GM18870 (cell line): ENCODE results near the gene MRTFA.

Experiments used
- ATAC-seq: cut with Tn5 transposase; IDR thresholded peaks from one replicate; pipeline ENCODE4 v1.9.1; 2021; ENCODE audit warnings: moderate library complexity; ENCODE audit not compliant: unreplicated experiment

Gene MRTFA

DNA sequence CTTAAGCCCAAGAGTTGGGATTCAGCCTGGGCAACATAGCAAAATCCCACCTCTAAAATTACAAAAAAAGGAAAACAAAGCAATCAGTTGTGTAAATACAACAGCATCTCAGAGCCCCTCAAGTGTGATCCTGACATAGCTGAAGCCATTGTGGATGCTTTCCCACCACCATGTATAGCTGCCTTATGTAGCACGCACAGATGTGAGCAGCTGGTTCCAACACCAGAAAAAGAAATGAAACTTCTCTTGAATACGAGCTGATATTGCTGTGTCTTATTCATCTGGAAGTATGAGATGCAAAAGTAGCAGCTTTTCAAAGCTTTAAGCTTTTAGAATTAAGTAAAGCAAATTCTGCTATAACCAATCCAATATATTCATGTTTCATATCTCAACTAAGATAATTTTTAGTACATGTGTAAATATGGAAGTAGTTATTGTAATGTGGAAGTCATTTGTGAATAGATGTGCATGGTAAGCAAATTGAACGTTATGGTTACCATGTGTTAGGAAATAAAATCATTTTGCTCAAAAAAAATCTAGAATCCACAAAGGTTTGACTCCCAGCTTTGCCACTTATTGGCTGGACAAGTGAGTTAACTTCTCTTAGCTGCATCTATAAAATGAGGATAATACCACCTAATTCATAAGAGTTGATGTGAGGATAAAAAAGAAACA lies 203.0 kb downstream of the MRTFA start:
- no peak for ATAC-seq

GRCh38 chr22:40432625-40433024 lies 203.9 kb downstream of the MRTFA start:
- ATAC-seq: no peak

DNA sequence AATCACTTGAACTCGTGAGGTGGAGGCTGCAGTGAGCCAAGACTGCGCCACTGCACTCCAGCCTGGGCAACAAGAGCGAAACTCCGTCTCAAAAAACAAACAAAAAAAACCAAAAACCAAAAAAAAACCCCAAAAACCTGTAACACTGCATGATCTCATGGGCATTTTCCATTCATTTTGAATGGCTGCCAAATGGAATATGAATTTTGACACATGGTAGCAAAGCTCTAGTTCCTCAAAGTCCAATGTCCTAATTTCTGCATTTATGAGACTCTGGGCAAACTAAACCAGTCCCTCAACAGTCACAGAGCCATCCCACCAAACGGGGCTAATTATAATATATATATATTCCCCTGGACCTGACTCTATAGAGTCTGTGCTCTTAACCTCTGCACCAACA lies 204.4 kb downstream of the MRTFA start:
- ATAC-seq: no peak

DNA sequence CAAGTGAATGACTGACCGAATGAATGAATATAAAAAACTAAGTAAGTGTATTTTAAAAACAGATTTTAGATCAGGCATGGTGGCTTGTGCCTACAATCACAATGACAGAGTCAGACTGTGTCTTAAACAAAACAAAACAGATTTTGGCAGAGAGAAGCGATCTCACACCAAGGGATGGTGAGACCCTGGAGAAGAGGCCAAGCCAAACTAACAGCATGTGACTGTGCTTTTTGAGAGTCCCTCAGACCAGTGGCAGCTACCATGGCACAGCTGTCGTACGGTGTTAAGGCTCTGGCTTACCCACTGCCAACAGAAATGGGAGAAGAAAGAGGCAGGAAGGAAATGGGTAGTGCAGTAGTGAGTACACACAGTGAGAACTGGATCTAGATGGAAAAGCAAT lies 205.5 kb downstream of the MRTFA start:
- ATAC-seq: no peak

GRCh38 chr22:40429481-40429880 lies 207.0 kb downstream of the MRTFA start:
- no peak for ATAC-seq

DNA sequence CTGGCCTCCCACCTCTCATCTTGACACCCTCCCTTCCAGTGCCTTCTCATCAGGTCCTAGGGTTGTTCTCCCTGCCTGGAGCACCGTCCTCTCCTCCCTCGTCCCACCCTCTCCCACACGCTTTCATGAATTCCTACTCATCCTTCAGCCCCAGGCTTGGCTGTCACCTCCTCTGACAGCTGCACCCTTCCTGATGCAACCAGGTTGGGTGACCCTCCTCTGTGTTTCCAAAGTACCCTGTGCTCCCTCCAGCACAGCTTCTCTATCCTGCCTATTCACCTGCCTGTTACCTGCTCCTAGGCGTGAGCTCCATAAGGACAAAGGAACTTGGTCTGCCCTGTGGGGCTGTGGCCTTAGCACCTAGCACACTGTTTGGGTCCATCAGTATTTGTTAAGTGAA lies 207.7 kb downstream of the MRTFA start:
- ATAC-seq: no peak

- no peak for ATAC-seq
These were observed 209.8 kb downstream of the MRTFA start for GRCh38 chr22:40426594-40427333.

DNA sequence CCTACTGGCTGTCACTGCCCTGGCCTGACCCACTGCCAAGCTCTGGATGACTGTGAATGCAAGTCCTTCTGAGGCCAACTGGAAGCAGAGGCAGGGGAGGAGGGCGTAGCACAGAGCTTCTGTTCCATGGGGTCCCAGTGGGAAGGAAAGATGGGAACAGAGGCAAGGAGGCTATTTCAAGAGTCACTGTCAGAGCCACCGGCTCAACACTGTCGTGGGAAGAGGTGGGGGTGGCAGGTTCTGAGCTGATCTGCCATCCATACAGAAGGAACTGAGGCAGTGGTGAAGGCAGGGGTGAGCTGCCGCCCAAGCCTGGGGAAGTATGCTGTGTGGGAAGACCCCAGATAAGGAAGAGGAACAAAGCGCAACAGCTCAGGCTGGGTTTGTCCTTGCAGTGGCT lies 211.4 kb downstream of the MRTFA start:
- ATAC-seq: no peak

GRCh38 chr22:40423882-40424640 lies 212.5 kb downstream of the MRTFA start:
- ATAC-seq: no peak

DNA sequence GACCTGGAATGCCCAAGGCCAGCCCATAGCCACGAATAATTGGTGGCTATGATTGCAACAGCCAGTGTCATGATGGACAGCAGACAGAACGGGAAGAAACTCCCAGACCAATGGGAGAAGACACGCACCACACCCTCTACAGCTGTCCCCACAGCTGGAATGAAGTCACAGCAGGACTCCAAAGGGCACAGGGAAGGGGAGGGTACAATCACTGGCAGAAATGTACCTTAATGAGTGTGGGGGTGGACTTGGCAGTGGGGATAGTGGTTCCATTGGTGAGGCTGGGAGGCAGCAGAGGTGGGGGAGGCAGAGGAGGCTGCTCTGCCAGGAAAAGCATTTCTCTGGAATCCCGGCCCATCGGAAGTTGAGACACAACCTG lies 213.2 kb downstream of the MRTFA start:
- ATAC-seq: no peak

GRCh38 chr22:40422558-40423309 lies 213.8 kb downstream of the MRTFA start:
- no peak for ATAC-seq

DNA sequence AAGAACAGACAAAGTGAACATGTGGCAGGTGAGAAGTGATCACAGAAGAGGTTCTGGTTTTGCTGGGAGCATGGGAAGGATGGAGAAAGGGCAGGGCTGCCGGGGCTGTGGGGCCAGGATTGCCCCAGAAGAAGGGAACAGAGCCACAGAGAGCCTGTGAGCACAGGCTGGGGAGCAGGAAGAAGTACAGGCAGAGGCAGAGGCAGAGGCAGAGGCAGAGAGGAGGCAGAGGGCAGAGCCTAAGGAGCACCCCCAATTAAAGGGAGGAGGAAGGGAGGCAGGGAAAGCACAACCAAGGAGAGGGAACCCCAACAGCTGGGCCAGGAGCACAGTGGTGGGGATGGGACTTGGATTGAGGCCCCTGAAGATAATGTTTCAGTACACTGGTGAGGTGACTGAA lies 214.6 kb downstream of the MRTFA start:
- ATAC-seq: no peak

- ATAC-seq: no peak
These were observed 215.5 kb downstream of the MRTFA start for GRCh38 chr22:40421082-40421350.

DNA sequence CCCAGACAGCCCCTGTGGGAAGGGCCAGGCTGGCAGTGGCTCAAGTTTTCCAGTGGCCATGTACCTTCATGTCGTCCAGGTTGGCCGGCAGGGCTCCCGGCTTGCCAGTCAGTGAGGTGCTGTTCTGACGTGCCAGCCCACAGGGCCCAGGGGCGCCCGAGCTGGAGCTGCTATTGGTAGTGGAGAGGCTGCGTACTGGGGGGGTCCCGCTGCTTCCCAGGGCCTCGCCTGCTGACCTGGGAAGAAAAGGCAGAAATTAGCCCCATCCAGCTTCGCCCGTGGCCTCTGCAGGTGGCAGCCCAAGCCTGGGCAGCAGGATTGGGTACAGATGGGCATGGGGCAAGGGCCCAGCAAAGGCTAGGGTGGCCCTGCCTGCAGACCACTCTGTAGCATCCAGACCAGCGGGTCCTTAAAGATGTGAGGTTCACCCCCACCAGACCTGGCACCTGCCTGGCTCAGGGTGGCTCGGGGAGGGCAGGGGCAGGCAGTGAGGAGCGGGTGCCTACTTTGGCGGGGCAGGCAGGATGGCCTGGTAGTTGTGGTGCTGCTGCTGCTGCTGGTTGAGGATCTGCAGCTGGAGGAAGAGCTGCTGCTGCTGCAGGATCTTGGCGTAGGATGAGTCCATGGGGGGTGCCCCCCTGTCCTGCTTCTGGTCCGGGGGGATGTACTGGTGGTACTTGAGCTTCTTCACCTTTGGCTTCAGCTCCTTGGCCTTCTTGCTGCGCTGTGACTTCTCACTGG lies 216.0 kb downstream of the MRTFA start:
- ATAC-seq: no peak

GRCh38 chr22:40419718-40420117 lies 216.8 kb downstream of the MRTFA start:
- no peak for ATAC-seq

DNA sequence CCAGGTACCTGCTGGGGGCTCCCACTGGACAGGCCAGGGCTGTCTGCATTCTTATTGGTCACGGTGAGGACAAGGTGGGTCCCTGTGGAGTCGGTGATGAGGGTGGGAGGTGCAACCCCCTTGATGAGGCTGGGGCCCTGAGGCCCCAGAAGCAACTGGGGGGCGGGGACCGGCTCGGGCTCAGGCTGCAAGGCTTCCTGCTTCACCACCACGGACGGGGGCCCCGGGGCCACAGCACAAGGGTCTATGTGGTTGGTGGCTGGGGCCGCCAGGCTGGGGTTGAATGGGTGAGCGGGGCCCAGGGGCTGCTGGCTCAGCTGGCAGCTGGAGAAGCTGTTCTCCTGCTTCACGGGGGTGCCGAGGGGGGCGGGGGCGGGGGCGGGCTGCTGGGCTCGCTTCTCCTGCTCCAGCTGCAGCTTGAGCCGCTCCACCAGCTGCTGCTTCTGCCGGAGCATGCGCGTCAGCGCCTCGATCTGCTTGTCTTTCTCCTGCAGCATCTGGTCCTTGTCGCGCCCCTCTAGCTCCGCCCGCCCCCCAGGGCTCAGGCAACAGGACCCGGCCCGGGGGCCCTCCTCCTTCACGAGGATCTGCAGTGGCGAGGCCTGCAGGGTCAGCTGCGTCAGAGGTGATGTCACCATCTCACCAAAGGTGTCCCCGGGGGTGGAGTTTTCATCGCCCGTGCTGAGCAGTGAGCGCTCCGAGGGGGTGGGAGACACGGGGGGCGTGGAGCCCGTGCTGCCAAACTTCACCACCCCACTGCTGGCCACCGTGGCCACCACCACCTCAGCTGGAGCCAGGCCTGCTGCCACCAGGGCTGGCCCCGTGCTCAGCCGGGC lies 217.9 kb downstream of the MRTFA start:
- no peak for ATAC-seq

DNA sequence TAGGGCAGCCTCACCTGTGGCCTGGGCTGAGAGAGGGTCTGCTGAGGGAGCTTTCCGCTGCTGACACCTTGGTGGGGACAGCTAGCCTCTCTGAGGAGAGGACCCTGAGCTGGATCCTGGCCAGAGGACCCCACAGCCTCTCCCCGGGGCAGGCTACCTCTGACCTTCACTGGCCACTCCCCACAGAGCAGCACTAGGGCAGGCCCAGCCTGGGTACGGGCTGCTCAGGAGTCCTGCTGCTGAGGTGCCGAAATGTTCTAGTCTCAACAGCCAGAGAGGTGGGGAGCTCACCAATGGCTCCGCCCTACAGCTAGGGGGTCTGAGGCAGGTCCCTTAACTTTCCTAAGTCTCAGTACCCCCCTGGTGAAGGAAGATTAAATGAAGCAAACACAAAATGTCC lies 218.6 kb downstream of the MRTFA start:
- no peak for ATAC-seq

GRCh38 chr22:40417041-40417440 lies 219.5 kb downstream of the MRTFA start:
- no peak for ATAC-seq

- ATAC-seq: no peak
These were observed 219.9 kb downstream of the MRTFA start for GRCh38 chr22:40416636-40417035.

DNA sequence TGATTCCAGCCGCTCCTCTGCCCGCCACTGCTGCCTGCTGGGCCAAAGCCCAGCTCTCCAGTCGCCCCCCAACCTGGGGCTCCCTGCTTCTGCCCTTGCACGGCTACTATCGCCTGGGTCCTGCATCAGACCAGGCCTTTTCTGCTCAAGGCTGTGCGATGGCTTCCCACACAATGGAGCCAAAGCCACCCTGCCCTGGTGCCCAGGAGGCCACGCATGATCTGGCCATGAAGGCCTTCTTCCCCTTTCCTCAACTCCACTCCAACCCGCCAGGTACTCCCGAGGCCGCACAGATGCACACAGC lies 220.3 kb downstream of the MRTFA start:
- no peak for ATAC-seq
